Endothelial cell (in vitro differentiated cells): Measurements from ENCODE around the gene PRTG. TPM values are rescaled to one million over a fixed set of nuclear protein-coding genes. Genes with fewer than 3 reads are reported as not detected.

Experiments
- DNase-seq: peaks from one replicate; pipeline ENCODE4 v3.0.0; 2021; ENCODE audit warnings: low spot score
- H3K27ac Mint-ChIP-seq: one replicate; pipeline ENCODE4 v1.8.0; 2021; ENCODE audit warnings: mixed read lengths, inconsistent platforms; ENCODE audit not compliant: unreplicated experiment
- H3K27me3 Mint-ChIP-seq: one replicate; pipeline ENCODE4 v1.8.0; 2021; ENCODE audit warnings: mild to moderate bottlenecking, moderate library complexity, mixed read lengths, inconsistent platforms; ENCODE audit not compliant: unreplicated experiment
- H3K36me3 Mint-ChIP-seq: one replicate; pipeline ENCODE4 v1.8.0; 2021; ENCODE audit warnings: mild to moderate bottlenecking, low read depth, mixed read lengths, inconsistent platforms; ENCODE audit not compliant: unreplicated experiment
- H3K4me1 Mint-ChIP-seq: one replicate; pipeline ENCODE4 v1.8.0; 2021; ENCODE audit warnings: mild to moderate bottlenecking, mixed read lengths, inconsistent platforms; ENCODE audit not compliant: unreplicated experiment
- H3K4me3 Mint-ChIP-seq: one replicate; pipeline ENCODE4 v1.8.0; 2021; ENCODE audit warnings: mild to moderate bottlenecking, mixed read lengths, inconsistent platforms; ENCODE audit not compliant: unreplicated experiment
- H3K9me3 Mint-ChIP-seq: one replicate; pipeline ENCODE4 v1.8.0; 2021; ENCODE audit warnings: mixed read lengths, inconsistent platforms; ENCODE audit not compliant: unreplicated experiment
- CTCF ChIP-seq: fragments of 200-600 bp; sonication (generic); IDR thresholded peaks from one replicate; pipeline ENCODE4 v1.5.0; 2021; ENCODE audit warnings: antibody characterized with exemption; ENCODE audit not compliant: unreplicated experiment
- total RNA-seq: library from RNA; stranded (reverse); fragmentation: NEBNext Ultra II Directional; extraction: Animal tissue kit (Norgen Biotek cat#: 25700); gene quantifications from one replicate; pipeline ENCODE4 v1.2.1, GENCODE V29; 2021; ENCODE audit not compliant: unreplicated experiment

PRTG gene
- total RNA-seq, 1 donor from 2014 or later = 165 TPM

- H3K4me1 Mint-ChIP-seq = peaks cover 9% of the 10 kb centered on the region
- TF ChIP-seq CTCF = no peak
- no peaks in the 10 kb centered on the region for H3K36me3 Mint-ChIP-seq
- H3K9me3 Mint-ChIP-seq = no peaks in the 10 kb centered on the region
- H3K4me3 Mint-ChIP-seq = no peak overlapping the region
- no peak for DNase-seq
- peaks cover 6% of the 10 kb centered on the region for H3K27me3 Mint-ChIP-seq
- H3K27ac Mint-ChIP-seq = no peak overlapping the region
Measured at GRCh38 chr15:55590788-55591187, 152.2 kb downstream of the PRTG start.

- no peaks in the 10 kb centered on the region for H3K9me3 Mint-ChIP-seq
Measured at GRCh38 chr15:55589287-55589686, 153.7 kb downstream of the PRTG start.

GRCh38 chr15:55588815-55589115 is 154.2 kb downstream of the PRTG start:
- Mint-ChIP-seq H3K4me3 (peak overlapping the region; percentile 85), H3K36me3 (no peaks in the 10 kb centered on the region), H3K27me3 (peaks cover 6% of the 10 kb centered on the region), H3K4me1 (peaks cover 7% of the 10 kb centered on the region), H3K9me3 (no peaks in the 10 kb centered on the region), H3K27ac (no peak overlapping the region)
- DNase-seq = no peak
- TF ChIP-seq CTCF = no peak

More at GRCh38 chr15:55589287-55589686, 153.7 kb downstream of the PRTG start:
- H3K27me3 Mint-ChIP-seq = peaks cover 6% of the 10 kb centered on the region
- DNase-seq = no peak
- no peak overlapping the region for H3K27ac Mint-ChIP-seq
- H3K4me1 Mint-ChIP-seq = peaks cover 9% of the 10 kb centered on the region
- peak overlapping the region; percentile 85 for H3K4me3 Mint-ChIP-seq
- no peak for TF ChIP-seq CTCF
- H3K36me3 Mint-ChIP-seq = no peaks in the 10 kb centered on the region

DNA sequence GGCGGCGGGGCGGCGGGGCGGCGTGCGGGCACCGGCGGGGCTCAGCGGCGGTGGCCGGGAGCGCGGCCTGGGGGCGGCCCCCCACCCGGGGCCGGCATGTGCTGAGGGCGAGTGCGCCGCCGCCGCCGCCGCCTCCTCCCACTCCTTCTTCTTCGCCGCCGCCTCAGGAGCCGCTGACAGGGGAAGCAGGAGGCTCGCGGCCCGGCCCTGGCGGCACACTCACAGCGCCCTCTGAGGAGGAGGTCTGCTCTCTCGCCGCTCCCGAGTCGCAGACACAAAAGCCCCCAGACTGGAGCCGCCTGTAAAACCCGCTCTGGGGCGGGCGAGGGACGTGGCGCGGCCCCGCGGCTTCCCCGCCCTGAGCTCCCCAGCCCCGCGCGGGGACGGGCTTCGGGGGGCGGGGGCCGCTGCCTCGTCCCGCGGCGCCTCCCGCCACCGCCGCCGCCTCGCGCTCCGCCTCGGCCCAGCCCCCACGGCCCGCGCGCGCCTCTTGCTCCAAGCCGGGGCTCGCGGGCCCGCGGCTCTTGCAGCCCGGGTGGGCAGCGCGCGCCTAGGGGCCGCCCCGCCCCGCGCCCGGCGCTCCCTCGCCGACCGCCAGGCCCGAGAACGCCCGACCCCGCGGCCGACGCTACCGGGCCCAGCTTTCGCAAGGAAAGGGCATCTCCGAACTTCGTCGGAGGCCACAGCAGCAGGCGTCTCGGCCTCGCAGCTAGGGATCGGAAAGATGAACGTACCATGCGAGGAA is 154.7 kb downstream of the PRTG start, which contains the start of gene PYGO1:
Gene PYGO1, minus strand, starts transcription at position 276 of the 745 bp plus-strand sequence. CDS start 462 bp downstream, outside the sequence.
- peaks cover 6% of the 10 kb centered on the region for H3K27me3 Mint-ChIP-seq
- peak within 1 kb of the TSS; percentile 85 for H3K4me3 Mint-ChIP-seq
- H3K9me3 Mint-ChIP-seq = no peaks in the 10 kb centered on the region
- H3K4me1 Mint-ChIP-seq = peaks cover 7% of the 10 kb centered on the region
- no peak for TF ChIP-seq CTCF
- H3K27ac Mint-ChIP-seq = no peak within 1 kb of the TSS
- DNase-seq = peak; percentile 68
- no peaks in the 10 kb centered on the region for H3K36me3 Mint-ChIP-seq

GRCh38 chr15:55587321-55588069 is 155.5 kb downstream of the PRTG start:
- H3K4me1 Mint-ChIP-seq = peaks cover 7% of the 10 kb centered on the region
- H3K27ac Mint-ChIP-seq = no peak overlapping the region
- peaks cover 6% of the 10 kb centered on the region for H3K27me3 Mint-ChIP-seq
- no peaks in the 10 kb centered on the region for H3K9me3 Mint-ChIP-seq
- peak overlapping the region; percentile 81 for H3K4me3 Mint-ChIP-seq
- no peak for TF ChIP-seq CTCF
- peak; percentile 33 for DNase-seq
- H3K36me3 Mint-ChIP-seq = no peaks in the 10 kb centered on the region
